ENCODE measurements around the gene MAD1L1.

Gene MAD1L1

DNA sequence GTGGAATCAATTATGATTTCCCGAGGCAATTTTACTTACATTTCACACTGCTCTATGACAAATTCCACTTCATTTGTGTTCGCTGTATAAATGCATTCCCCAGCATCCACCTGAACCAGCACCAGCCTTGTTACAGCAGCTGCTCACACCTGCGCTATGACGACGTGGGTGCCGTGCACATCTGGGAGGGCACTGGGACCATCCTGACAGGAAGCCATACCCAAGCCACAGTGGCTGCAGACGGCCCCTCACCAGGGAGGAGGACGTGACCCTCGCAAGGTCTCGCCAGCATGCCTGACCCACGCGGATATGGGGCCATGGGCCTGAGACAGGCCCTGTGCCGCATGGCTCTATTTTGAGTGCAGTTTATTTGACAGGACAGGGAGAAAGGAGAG, 201.3 kb downstream of the MAD1L1 start:
- H4K20me1 ChIP-seq (ENCODE audit: low read depth, low read length), result no peaks in the 10 kb centered on the region
- no peak overlapping the region for H3K9ac ChIP-seq (ENCODE audit: low read length)

DNA sequence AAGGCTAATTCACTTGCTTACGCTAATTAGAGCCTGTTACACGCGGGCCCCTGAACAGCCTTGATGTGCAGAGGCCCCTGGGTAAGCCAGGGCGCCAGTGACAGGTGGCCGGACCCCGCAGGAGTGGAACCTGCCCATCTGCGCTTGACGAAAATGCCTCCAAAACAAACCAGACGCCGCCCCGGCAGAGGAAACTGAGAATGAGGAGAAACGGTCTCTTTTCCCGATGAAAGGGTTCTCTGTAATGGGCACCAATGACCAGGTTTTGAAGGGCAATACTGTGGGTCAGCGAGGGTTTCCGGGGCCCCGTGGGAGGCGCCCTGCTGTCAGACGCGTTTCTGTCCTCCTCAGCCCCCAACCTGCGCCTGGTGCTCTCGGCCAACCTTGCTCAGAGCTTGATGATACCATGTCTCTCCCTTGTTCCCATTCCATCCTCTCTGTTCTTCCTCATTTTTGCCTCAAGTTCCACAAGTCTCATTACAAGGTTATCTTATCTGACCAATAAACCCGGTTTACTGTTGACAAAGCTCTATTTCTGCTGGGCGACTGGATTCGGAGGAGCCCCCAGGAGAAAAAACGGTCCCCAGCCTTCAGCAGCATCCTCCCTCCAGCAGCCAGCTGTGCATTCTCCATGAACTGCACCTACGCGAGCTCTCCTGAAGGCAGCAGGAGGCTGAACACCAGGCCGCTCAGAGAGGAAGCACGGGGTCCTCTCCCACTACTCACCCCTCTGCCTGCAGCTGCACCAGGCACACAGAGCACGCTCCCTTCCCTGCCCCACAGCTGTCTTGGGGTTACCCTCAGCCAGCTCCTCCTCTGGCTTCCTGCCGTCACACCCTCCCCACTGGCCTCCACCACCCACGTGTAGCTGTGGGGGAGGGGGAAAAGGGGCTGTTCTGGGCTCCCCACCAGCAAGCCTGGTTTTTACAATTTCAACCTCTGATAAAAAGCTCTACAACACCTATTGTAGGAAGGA, 202.0 kb downstream of the MAD1L1 start:
- H3K9ac ChIP-seq (ENCODE audit: low read length), result no peak overlapping the region
- H3K4me2 ChIP-seq (ENCODE audit: low read depth, low read length, poor library complexity, severe bottlenecking), result no peak overlapping the region
- H2AFZ ChIP-seq (ENCODE audit: low read depth, low read length, severe bottlenecking), result no peak overlapping the region
- H3K79me2 ChIP-seq (ENCODE audit: insufficient read depth, low read length), result no peaks in the 10 kb centered on the region
- peaks cover 11% of the 10 kb centered on the region for H3K36me3 ChIP-seq (ENCODE audit: low read length)
- H3K27me3 ChIP-seq (ENCODE audit: low read length), result no peaks in the 10 kb centered on the region
- H3K9me2 ChIP-seq (replicated peaks; ENCODE audit: insufficient read depth, low read length), result no peaks in the 10 kb centered on the region
- TF ChIP-seq EZH2phosphoT487 (conservative IDR thresholded peaks at IDR 0.05; ENCODE audit: low read length), result no peak
- TF ChIP-seq, protein P1, sequence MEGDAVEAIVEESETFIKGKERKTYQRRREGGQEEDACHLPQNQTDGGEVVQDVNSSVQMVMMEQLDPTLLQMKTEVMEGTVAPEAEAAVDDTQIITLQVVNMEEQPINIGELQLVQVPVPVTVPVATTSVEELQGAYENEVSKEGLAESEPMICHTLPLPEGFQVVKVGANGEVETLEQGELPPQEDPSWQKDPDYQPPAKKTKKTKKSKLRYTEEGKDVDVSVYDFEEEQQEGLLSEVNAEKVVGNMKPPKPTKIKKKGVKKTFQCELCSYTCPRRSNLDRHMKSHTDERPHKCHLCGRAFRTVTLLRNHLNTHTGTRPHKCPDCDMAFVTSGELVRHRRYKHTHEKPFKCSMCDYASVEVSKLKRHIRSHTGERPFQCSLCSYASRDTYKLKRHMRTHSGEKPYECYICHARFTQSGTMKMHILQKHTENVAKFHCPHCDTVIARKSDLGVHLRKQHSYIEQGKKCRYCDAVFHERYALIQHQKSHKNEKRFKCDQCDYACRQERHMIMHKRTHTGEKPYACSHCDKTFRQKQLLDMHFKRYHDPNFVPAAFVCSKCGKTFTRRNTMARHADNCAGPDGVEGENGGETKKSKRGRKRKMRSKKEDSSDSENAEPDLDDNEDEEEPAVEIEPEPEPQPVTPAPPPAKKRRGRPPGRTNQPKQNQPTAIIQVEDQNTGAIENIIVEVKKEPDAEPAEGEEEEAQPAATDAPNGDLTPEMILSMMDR (IDR thresholded peaks at IDR 0.05; ENCODE audit: insufficient read depth, low read length, poor library complexity, severe bottlenecking), result no peak
- H4K20me1 ChIP-seq (ENCODE audit: low read depth, low read length), result no peaks in the 10 kb centered on the region
- H3K9me3 ChIP-seq (ENCODE audit: insufficient read depth, low read length), result peaks cover 18% of the 10 kb centered on the region; the same call in 1 of the 2 replicates
- no peak overlapping the region for H3K4me3 ChIP-seq (ENCODE audit: insufficient read depth, low read length, poor library complexity, severe bottlenecking)
- no peak overlapping the region for H3K27ac ChIP-seq (ENCODE audit: low read depth, low read length)
- no peaks in the 10 kb centered on the region for H3F3A ChIP-seq (ENCODE audit: insufficient read depth)

More for the DNA sequence above, 201.3 kb downstream of the MAD1L1 start:
- Histone ChIP-seq H2AFZ (ENCODE audit: low read depth, low read length, severe bottlenecking) (no peak overlapping the region), H3K27me3 (ENCODE audit: low read length) (no peaks in the 10 kb centered on the region), H3F3A (ENCODE audit: insufficient read depth) (no peaks in the 10 kb centered on the region), H3K9me2 (replicated peaks; ENCODE audit: insufficient read depth, low read length) (no peaks in the 10 kb centered on the region), H3K36me3 (ENCODE audit: low read length) (0 out of 2 replicates have a peak, but pooled peaks cover 6% of the 10 kb centered on the region), H3K79me2 (ENCODE audit: insufficient read depth, low read length) (no peaks in the 10 kb centered on the region), H3K9me3 (ENCODE audit: insufficient read depth, low read length) (peaks cover 13% of the 10 kb centered on the region; the same call in 1 of the 2 replicates), H3K4me3 (ENCODE audit: insufficient read depth, low read length, poor library complexity, severe bottlenecking) (no peak overlapping the region), H3K4me2 (ENCODE audit: low read depth, low read length, poor library complexity, severe bottlenecking) (no peak overlapping the region), H3K27ac (ENCODE audit: low read depth, low read length) (no peak overlapping the region)
- TF ChIP-seq EZH2phosphoT487 (conservative IDR thresholded peaks at IDR 0.05; ENCODE audit: low read length), result no peak
- TF ChIP-seq, protein P1 (IDR thresholded peaks at IDR 0.05; ENCODE audit: insufficient read depth, low read length, poor library complexity, severe bottlenecking), result no peak

DNA sequence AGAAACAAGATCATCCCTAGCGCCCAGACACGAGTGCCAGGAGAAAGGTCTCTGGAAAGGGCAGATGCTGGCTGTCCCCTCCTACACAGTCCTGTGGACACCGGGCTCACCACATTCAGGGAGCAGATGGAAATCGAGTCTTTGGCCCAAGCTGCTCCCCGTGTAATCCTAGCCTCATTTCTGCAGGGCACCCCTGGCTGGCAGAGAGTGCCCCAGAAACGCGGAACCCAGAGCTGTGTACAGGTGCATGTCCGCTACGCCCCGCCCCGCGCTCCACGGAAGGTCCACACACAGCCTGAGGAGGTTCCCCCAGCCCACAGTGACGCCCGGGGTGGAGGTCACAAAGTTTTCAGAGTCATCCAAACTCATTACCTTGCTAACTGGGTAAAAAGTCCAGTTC, 202.8 kb downstream of the MAD1L1 start:
- no peak overlapping the region for H3K27ac ChIP-seq (ENCODE audit: low read depth, low read length)
- H3K9me3 ChIP-seq (ENCODE audit: insufficient read depth, low read length), result peaks cover 25% of the 10 kb centered on the region
- H3F3A ChIP-seq (ENCODE audit: insufficient read depth), result no peaks in the 10 kb centered on the region
- no peak overlapping the region for H3K4me3 ChIP-seq (ENCODE audit: insufficient read depth, low read length, poor library complexity, severe bottlenecking)
- H2AFZ ChIP-seq (ENCODE audit: low read depth, low read length, severe bottlenecking), result no peak overlapping the region
- TF ChIP-seq EZH2phosphoT487 (conservative IDR thresholded peaks at IDR 0.05; ENCODE audit: low read length), result no peak
- TF ChIP-seq, protein P1 (IDR thresholded peaks at IDR 0.05; ENCODE audit: insufficient read depth, low read length, poor library complexity, severe bottlenecking), result no peak
- no peaks in the 10 kb centered on the region for H4K20me1 ChIP-seq (ENCODE audit: low read depth, low read length)
- H3K4me2 ChIP-seq (ENCODE audit: low read depth, low read length, poor library complexity, severe bottlenecking), result no peak overlapping the region
- peaks cover 19% of the 10 kb centered on the region for H3K36me3 ChIP-seq (ENCODE audit: low read length)
- no peak overlapping the region for H3K9ac ChIP-seq (ENCODE audit: low read length)
- H3K79me2 ChIP-seq (ENCODE audit: insufficient read depth, low read length), result no peaks in the 10 kb centered on the region
- H3K27me3 ChIP-seq (ENCODE audit: low read length), result no peaks in the 10 kb centered on the region
- no peaks in the 10 kb centered on the region for H3K9me2 ChIP-seq (replicated peaks; ENCODE audit: insufficient read depth, low read length)
